ENCODE results near the gene SPINK8.
A peak's percentile ranks its signal among the peaks of the same experiment; 100 is the strongest.

SPINK8 gene

DNA sequence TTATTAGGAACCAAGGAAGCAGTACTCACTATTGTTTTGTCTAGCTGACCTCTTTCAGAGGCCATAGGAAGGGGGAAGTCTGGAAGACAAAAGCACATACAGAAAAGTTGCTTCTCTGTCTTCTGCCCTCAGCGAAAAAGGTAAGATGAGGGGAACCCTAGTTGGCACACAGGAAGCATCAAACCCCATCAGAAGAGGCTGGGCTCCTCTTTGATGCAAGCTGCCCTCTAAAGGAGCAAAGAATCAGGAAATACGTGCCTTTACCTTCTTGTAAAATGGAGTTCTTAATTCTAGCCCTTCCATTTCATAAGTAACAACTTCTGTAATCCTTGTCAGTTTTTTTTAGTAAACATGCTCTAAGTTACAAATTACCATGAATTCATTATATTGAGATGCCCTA is 12.5 kb downstream of the SPINK8 start:
- DNase-seq: no peak

DNA sequence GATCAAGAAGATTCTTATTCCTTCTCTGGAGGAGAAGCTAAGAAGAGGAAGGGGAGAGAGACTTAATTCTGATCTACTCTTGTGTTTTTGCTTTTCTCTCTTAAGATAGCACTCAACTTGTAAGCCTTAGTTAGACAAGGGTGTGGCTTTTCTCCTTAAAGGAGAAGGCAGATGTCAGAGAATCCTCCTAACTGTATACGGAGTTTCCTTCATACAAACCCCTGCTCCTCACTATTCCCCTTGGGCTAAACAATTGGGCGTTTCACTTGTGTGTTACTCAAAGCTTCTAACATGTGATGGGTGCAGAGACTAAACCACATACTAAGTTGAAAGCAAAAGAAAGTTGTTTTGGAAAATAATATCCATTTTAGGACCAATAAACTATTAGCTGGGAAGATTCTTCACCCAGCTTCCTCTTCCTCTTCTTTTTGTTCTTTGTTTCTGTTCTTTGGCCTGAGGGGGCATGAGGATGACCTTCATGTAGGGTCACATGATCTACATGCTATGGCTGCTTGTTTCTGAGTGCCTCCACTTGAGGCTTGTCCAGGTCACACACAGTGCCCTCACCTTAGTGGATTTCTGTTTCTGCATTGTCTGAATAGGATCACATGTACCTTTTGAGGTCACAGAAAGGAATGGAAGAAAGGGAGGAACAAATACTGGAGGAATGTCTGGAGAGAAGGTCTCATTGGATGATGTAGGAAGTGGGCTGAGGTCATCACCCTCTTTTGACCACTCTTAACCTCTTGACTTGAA is 14.6 kb downstream of the SPINK8 start:
- DNase-seq: no peak

DNA sequence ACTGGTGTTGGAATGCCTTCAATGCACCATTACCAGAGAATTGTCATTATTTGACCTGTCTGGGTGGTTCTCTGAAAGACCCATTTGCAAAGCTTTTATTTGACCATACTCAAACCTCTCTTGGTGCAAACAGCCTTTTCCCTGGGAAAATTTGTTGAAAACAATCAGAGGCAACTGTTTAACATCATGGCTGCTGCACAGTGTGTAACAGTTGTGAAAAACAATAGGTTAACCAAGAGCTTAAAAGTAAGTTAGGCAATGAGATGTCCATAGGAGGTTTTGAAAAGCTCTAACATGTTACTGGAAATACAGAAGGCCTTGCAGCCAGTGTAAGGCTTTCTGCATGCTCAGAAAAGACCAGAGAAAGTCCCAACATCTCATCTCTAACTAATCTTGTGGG is 18.9 kb downstream of the SPINK8 start:
- no peak for DNase-seq

DNA sequence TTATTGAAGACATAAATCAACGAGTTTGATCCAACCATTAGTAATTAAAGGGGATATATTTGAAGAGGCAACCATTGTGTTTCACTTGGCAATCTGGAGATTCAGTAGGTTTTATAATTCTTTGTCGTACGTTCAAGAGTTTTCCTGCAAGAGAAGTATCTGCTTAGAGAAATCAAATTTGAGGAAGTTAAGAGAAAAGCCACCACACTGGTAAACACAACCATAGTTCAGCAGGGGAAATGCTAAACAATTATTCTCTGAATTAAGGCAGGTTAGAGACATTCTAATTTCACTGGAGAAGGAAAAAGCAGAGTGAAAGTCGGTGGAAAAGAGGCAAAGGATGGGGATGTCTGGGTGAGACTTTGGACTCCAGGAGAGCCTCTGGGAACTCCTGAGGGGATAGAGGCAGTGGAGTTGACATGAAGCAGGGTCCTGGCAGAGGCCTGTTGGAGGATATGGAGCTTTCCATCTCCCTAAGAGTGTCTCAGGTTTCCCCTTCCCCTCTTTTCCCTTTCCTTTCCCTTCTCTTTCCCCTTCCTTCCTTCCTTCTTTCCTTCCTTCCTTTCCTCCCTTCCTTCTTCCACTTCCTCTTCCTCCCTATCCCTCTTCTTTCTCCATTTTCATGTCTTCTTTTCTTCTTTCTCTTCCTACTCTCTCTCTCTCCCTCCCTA is 26.5 kb downstream of the SPINK8 start:
- DNase-seq: no peak

DNA sequence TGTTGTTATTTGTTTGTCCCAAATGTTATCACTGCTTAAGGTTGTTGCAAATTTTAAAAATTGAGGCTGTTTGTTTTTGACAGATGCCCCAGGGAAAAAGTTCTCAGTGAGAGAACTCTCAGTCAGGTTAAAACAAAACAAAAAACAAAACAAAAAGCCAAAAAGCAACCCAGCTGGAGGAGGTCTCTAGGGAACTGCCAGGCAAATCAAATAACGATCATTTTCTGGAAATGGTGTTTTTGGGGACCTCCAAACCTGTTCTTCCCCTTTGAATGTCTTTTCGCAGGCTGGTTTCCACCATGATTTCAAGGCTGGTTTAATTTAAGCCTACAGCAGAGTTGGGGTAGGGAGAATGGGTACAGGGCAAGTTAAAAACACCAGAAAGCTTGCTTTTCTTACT is 27.2 kb downstream of the SPINK8 start:
- DNase-seq: no peak

DNA sequence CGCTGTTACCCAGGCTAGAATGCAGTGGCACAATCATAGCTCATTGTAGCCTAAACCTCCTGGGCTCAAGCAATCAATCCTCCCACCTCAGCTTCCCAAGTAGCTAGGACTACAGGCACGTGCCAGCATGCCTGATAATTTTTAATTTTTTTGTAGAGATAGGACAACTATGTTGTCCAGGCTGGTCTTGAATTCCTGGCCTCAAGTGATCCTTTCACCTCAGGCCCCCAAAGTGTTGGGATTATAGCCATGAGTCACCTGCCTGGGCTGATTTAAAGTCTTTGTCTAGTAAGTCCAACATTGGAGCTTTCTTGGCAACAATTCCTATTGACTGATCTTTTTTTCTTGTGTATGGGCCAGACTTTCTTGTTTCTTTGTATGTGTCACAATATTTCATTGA is 28.1 kb downstream of the SPINK8 start:
- no peak for DNase-seq

DNA sequence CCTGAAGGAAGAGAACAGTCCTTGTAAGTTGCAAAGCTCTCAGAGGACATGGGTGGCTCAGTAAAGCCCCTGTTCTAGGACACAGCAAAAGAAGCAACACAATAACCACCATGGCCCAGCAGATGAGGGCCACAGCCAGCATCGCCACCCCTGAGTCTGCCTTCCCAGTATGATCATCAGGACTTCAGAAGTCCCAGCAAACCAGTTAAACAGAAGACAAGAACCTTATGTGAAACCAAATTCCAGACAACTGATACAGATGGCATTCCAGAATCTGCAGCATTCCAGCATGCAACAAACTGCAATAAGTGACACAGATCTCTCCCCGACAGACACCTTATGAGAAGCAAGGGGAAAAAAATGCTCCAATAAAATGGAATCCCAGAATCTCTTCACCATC is 30.4 kb downstream of the SPINK8 start:
- no peak for DNase-seq

DNA sequence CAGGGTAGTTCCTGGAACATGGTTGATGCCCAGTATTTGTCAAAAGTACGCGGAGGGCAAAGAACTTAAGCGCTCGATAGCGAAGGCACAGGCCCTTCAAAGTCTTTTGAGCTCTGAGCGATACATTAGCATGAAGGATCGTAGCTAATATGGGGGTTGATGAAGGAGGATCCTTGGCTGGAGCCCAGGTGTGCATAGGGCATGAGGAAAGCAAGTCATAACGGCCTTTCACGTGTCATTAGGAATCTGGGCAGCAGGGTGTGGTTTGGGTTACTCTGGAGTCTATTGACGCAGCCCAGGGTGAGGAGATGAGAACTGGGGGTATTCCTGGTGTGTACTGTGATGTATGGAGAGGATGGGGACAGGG is 31.7 kb downstream of the SPINK8 start:
- no peak for DNase-seq

DNA sequence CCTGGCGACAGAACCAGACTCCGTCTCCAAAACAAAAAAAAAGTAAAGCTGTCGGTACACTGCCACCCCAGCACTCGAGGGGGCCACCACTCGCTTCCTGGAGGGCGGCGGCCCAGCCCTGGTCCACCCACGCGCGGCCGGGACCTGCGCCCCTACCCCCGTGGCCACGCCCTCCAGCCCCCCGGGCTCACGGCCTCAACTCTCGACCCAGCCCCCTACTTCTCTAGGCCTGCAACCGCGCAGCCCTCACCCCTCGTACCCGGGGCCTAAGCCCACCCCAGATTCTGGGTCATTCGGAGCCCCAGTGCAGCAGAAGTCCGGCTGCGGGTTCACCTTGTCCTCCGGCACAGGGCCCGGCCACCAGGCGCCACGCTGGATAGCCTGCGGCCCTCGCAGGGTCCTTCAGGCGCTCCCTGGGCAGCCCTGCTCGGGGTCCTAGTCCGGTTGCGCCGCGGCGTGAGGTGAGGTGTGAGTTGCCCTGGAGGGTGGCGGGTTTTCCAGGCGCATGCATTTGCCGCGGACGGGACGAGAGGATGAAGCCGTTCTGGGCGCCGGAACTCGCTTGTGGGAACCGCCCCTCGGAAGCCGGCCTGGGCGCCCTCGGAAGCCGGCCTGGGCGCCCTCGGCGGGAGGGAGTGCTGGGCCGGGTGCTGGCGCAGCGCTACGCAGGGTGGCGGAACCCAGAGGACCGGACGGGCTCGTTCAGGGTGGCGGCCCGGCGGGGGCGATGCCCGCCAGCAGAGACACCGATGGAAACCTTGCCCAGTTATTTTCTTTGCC is 32.3 kb downstream of the SPINK8 start, which contains the start of gene NME6:
TSS of gene NME6 (minus strand) at position 348 of the 780 bp plus-strand sequence.
- DNase-seq: peak; percentile 51

DNA sequence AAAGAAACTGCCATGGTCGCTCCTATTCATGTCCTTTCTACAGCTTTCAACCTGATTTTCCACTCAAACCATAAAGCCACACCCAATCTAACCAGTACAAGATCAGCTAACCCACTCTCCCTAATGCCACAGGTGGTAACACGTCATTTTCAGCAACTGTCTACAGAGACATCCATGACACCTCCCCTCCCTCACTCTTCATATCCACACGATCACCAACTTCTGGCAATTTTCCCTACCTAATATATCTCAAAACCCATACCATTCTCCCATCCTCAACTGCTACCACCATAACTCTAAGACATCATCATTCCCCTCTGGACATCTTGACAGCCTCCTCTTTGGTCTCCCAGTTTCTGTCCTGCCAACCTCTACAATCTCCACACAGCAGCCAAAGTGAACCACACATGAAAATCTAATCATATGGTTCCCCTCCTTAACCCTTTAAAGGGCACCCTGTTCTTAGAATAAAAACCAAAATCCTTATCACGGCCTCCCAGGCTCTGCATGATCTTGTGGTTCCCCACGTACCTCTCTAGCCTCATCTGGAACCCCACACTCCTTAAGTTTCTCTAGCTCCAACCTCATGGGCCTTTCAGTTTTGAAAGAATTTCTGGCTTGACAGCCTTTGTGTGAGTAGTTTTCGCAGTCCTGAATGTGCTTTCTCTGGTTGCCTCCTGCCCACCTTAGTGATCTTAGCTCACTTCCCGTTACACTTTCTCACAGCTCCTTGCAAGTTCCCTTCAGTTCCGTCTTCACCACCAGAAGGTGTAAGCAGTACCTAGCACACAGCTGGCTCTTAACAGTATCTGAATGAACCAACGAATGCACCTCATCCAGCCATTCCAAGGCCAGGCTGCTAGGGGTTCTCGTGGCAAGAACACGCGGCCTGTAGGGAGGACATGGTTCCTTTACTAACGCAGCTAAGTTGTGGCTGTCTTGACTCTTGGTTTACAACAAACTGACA is 33.4 kb downstream of the SPINK8 start:
- no peak for DNase-seq

DNA sequence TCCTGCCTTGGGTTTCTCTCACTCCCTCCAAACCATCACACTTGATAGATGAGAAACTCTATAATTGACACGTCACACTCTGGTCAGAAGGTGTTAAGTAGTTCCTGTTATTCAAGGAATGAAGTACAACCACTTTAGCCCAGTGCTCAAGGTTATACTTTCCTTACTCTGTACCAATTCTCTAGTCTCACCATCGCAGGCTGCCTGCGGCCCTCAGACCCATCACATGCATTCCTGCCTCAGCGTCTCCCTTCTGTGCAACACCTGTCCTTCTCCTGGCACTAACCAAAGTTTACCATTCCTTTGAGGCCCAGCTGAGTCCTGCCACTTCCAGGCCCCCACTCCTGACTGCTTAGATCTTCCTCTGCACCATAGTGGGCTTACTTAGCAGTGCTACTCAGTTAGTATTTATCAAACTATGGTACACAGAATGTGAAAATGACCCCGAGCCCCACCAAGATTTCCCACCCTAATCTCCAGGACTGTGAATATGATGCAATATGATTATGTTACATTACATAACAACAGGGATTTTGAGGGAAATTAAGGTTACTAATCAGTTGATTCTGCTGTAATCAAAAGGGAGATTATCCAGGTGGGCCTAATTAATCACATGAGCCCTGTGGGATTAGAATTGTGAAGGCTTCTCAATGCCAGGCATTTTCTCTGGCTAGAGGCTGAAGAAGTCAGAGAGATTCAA is 36.2 kb downstream of the SPINK8 start:
- no peak for DNase-seq

DNA sequence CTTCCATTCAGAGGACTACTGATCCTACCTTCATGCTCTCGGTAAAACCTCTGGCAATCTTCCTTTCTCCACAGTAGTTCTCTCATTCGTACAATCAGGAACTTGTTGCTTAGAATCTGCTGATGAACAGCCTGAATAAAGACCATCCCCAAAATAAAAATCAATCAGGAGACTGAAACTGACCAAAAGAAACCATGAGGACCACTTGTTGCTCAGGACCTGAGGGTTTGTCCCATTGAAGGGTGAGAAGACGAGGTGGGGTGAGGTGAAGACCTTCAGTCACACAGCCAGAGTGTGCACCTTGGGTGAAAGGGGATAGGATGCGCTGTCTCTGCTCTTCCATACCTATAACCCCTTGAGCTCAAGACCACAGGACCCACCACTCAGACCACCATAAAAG is 36.8 kb downstream of the SPINK8 start:
- DNase-seq: no peak

DNA sequence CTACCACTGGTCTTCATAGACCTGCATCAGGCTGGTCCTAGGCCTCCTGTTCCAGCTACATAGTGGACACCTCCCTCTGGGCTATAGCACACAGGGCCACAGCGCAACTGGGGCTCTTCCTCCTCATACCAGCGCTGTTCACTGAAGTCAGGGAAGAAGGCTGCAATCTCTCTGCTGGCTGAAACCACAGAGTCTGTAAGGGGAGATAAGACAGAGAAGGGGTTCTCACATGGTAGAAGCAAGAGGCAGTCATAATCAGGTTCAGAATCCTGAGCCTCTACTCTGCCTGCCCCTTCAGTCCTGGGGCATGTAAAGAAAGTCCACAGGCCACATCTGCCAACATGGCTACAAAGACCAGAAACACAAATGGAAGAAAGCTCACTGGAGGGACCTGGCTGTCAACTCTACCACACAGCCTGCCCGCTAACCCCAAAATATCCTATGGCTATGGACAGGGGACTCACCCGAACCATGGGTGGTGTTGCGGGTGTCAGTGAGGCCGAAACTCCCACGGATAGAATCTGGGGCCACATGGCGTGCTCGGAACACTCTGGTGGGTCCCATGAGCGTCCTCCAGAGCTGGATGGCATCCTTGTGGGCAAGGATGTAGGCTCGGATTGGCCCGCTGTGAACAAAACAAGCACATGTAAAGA is 38.7 kb downstream of the SPINK8 start:
- no peak for DNase-seq

DNA sequence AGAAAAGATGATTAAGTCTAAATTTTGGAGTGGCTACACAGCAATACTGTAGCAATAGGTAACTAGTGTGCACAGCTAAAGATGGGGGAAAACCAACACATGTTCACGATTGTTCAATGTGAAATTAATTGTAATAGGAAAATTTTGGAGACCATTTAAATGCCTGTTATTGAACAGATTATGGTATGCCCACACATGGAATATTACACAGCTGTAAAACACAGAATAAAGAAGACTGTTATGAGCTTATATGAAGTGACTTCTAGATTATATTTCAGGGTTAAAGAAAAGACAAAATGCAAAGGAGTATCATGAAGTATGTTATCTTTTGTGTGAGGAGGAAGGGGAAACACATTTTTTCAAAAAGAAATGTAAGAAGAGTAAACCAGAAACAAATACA is 43.8 kb downstream of the SPINK8 start:
- DNase-seq: no peak

DNA sequence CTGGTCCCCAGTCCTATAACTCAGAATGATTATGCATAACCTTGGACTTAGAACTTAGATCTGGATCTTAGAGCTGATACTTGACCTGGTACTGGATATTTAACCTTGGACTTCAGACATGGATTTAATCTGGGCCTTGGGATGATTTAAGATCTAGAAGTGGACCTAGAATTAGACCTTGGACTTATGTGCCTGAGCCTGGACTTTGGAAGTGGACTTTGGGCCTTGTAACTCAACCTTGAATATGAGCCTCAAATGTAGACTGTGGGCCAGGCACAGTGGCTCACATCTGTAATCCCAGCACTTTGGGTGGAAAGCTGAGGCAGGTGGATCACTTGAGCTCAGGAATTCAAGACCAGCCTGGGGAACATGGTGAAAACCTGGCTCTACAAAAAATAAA is 46.4 kb downstream of the SPINK8 start:
- no peak for DNase-seq

DNA sequence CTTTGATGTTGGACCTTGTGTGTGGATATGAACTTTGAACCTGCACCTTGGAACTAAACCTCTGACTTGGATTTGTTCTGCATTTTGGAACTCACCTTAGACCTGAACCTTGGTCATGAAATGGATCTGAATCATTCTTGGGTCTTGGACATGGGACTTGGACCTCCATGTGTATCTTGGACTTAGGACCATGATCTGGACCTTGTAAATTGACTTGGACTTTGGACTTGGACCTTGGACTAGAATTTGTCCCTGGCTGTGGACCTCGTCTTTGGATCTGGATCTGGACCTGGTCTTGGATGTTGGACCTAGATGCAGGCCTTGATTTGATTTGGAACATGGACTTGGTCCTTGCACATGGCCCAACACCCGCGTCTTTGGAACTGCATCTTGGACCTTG is 47.2 kb downstream of the SPINK8 start:
- DNase-seq: no peak

DNA sequence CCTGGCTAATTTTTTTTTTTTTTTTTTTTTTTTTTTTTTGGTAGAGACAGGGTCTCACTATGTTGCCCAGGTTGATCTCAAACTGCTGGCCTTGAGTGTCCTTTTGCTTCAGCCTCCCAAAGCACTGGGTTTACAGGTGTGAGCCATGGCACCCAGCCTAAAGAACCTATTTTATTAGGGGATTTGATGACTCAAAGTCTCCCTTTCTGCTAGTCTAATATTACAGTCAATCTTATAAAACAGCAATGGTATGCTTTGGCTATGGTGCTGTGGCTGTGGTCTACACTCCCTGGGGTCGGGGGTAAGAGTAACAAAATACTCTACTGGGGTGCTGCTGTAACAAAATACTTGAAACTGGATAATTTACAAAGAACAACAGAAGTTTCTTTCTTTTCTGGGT is 47.8 kb downstream of the SPINK8 start:
- no peak for DNase-seq

DNA sequence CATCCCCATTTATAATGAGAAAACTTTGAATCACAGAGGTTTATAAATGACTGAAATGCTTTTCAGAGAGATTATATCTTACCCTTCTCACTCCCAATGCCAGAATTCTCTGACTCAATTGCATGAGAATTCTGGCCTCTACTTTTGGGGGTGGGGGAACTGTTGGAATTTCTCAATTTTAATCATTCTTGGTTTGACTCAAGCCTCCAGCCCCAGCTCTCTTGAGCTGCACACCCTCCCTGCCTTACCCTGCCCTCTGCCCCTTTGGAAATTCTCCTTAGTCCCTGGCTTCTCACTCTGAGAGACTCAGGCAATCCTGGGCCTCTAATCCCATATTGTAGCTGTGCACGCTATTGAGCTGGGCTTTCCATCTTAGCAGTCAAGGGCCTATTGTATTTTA is 48.3 kb downstream of the SPINK8 start:
- no peak for DNase-seq

DNA sequence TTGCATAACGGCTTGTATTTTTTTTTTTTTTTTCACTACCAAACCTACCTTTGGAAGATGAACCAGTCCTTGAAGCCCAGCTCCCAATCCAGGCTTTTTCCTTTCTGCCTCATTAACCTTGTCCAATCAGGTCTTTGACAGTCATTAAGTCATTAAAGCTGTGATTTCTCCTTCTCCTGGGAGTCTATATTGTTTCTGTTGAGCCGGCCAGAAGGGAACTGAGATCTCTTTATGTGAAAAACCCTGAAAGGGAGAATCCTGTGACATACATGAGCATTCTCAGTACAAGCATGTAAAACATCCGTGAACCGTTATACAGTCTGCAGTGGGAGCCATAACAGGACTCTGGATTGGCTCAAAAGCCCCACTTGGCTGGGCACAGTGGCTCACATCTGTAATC is 52.6 kb downstream of the SPINK8 start:
- DNase-seq: no peak

DNA sequence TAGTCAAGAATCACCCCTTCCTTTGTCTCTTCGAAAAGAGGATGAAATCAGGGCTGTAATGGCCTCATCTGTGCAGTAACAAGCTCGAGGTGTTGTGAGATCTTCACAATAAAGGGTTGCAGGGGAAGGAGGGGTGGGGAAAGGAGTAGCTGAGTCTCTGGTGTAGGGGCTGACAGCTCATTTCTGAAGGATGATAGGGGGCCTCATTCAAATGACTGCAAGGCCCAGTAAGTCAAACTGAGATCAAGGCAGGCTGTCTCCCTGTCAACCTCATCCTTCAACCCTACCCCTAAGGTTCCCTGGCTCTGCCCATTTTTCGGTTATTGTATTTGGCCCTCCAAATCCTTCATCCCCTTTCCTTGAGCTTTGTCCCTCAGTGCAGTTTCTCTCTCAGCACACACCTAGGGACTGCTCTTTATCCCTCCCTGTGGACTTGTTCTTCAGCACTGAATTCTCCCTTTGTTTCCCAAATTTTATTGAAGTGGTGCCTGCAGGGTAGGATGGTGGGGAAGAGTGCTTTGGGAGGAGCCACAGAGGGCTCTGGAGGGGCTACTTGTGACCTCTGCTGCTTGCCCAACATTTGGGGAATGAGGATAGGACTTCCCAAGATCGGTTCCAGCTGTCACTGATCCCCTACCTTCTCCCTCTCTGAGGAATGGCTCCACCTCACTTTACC is 54.4 kb downstream of the SPINK8 start:
- no peak for DNase-seq
